ENCODE measurements around the gene TIMM13.

DNA sequence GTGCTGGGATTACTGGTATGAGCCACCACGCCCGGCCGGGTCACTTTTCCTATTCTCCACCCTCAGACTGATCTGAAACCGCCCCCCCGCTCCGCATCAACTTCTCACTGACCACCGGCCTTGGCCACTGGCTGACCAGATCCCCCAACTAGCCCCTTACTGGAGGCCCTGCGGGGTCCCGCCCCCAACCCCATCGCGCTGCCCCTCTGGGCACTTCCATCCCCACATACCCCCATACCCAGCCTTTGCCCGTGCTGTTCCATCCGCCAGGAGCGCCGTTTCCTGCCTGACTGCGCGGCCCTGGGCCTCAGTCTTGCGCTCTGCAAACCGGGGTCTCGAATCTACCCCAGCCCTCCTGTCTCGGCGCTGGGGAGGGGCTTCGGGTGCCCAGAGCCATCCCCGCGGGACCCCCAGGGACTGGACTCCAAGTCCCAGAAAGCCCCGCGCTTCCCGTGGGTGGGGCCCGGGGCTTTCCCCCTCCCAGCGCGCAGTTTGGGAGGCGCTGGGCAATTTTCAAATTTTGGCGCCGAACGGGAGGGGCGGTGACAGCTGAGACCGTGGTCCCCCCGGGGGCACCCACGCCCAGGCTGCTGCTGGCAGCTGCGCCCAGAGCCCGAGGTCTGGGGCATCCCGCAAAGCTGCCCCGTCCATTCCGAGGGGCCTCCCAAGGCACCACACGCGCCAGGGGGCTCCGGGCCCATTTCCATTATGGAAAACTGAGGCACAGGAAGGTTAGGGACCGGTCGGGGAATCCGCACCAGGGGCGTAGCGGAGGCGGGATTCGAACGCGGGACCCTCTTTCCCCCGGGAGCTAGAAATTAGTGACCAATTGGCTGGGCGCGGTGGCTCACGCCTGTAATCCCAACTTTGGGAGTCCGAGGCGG is 34.6 kb upstream of the TIMM13 start:
- TF ChIP-seq, protein P1, sequence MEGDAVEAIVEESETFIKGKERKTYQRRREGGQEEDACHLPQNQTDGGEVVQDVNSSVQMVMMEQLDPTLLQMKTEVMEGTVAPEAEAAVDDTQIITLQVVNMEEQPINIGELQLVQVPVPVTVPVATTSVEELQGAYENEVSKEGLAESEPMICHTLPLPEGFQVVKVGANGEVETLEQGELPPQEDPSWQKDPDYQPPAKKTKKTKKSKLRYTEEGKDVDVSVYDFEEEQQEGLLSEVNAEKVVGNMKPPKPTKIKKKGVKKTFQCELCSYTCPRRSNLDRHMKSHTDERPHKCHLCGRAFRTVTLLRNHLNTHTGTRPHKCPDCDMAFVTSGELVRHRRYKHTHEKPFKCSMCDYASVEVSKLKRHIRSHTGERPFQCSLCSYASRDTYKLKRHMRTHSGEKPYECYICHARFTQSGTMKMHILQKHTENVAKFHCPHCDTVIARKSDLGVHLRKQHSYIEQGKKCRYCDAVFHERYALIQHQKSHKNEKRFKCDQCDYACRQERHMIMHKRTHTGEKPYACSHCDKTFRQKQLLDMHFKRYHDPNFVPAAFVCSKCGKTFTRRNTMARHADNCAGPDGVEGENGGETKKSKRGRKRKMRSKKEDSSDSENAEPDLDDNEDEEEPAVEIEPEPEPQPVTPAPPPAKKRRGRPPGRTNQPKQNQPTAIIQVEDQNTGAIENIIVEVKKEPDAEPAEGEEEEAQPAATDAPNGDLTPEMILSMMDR (IDR thresholded peaks at IDR 0.05; ENCODE audit: poor library complexity): no peak
- no peak for TF ChIP-seq EZH2phosphoT487 (IDR thresholded peaks at IDR 0.05; ENCODE audit: low read depth, severe bottlenecking, unreplicated experiment)

Measured in hepatocyte (in vitro differentiated cells).